RKO (cell line): Measurements from ENCODE around the gene ZMAT5.

Source experiments
- DNase-seq: peaks from one replicate; pipeline ENCODE4 v3.0.0-alpha.2; 2016; ENCODE audit warnings: low spot score

ZMAT5 gene

GRCh38 chr22:29729161-29729560, 37.6 kb downstream of the ZMAT5 start:
- DNase-seq, result no peak

GRCh38 chr22:29727131-29727523, 39.7 kb downstream of the ZMAT5 start:
- peak; percentile 43 for DNase-seq

DNA sequence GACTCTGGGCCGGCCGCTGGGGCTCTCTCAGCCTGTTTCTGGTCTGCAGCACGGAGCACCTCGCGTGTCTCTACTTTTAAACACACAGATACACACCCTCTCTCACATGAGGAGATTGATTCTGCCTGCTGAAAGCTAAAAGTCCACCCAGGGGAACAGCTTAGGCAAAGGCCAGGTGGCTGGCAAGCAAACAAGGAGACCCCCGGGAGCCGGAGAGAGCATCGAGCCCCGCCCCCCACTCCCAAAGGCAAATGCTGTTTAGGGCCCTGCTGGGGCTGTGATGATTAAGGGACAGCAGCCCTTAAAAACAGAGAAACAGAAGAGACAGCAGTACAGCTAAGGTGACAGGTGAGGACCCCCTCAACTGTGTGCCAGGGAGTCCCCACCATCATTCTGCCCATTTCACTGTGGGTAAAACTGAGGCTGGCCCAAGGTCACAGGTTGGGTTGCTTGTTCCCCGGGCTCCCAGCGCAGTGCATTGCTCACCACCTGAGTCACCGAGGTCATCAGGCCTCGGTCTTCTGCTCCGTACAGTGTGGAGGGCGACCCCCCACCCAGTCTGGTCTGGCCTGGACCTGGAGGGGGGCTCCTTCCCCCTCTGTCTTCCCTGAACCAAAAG, 40.2 kb downstream of the ZMAT5 start:
- peak; percentile 27 for DNase-seq

- no peak for DNase-seq
Measured at GRCh38 chr22:29726106-29726505, 40.7 kb downstream of the ZMAT5 start.

DNA sequence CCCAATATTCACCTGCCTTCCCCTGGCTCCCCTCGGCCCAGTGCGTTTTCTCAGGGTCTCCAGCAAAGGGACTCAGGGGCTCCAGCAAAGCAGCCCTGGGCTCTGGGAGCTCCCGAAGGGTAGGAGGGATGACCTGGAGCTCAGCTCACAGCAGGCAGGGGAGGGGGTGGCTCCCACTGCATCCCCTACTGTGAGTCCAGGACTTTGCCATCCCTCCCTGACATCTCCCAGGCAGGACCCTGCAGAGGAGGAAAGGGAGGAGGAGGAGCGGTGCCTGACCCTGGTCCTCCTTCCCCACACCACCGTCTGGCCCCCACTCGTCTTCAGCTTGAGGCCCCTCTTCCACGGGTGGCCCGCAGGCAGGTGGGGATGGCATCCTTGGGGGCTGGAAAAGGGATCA, 42.0 kb downstream of the ZMAT5 start:
- DNase-seq, result no peak

DNA sequence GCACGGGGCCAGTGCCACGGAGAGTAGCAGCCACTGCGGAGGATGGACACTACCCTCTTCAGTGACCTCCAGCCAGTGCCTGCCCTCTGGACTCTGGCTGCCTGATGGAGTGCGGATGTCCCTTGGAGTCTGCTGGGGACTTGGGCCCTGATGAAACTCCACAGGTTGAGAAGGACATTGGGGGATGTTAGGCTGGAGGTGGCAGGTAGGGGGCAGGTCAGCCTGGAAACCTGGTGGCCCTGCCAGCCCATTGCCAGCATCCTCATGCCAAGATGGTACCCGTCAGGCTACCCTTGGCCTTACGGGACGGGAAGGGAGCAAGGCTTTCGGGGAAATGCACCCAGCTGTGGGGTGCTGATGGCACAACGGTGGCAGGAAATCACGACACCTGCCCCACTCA, 43.0 kb downstream of the ZMAT5 start:
- no peak for DNase-seq

- DNase-seq, result no peak
Measured at GRCh38 chr22:29722587-29722986, 44.2 kb downstream of the ZMAT5 start.

DNA sequence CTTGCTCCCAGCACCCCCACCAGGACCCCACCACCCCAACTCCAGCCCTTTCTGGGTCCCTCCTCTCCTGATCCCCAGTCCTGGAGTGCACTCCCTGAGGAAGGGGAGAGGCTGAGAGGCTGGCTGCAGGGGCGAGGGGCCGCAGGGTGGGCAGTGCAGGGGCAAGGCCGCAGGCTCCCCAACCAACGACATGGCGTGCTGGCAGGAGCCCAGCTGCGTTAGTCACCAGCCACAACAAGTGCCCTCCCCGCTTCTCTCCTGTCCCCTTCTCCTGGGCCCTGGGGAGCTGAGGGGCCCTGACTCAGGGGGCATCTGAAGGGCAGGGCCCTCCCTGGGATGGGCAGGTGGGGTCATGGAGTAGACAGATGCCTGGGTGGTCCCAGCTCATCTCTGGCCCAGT, 44.7 kb downstream of the ZMAT5 start:
- no peak for DNase-seq

DNA sequence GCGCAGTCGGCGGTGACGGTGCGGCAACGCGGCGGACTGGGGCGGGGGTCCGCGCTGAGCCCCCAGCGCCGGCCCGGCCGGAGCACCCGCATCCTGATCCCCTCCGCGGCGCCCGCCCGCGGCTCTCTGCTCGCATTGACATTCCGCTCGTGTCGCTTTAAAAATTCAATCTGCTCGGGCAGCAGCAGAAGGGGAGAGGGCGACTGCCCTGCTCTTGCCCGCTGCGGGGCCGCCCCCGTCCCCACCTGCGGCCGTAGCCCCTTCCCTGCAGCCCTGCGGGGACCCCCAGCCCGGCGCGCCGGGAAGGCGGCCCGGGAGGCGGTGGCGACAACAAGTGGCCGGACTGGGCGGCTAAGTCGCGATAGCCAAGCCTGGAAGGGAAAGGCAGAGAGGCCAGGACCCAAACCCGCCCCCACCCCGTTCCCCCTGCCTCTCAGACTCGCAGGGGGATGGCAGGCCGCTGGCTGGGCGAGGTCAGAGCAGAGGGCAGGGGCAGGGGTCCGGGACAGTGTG, 45.9 kb downstream of the ZMAT5 start:
- no peak for DNase-seq

DNA sequence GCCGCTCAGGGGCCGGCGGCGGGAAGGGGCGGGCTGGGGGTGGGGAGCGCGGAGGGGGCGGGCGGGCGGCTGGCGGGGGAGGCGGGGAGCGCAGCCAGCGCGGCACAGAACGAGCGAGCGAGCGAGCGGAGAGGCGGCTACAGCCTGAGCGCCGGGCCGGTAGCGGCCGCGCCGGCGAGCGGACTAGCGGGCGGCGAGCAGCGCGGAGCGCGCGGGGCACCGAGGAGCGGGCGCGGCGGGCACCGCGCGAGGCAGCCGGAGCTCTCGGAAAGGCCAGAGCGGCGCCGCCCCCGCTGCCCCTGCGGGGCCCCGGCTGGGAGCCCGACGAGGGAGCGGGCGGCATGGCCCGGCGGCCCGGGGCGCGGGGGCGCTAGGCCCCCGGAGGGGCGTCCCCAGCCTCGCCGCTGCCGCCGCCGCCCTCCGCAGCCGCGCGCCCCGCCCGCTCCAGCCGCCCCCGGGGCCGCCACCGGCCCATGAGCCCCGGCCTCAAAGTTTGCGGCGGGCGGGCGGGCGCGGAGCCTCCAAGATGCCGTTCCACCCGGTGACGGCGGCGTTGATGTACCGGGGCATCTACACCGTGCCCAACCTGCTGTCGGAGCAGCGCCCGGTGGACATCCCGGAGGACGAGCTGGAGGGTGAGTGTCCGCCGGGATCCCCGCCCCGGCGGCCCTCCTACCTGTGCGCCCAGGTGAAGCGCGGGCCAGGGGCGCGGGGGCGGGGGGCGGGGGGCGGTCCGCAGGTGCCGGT, 46.7 kb downstream of the ZMAT5 start, which contains the start of gene CABP7:
Gene CABP7, plus strand, starts transcription at position 105 of the 747 bp plus-strand sequence. Its CDS starts 422 bp downstream, at position 527.
- no peak for DNase-seq

- no peak for DNase-seq
Measured at GRCh38 chr22:29718949-29719898, 47.6 kb downstream of the ZMAT5 start.

DNA sequence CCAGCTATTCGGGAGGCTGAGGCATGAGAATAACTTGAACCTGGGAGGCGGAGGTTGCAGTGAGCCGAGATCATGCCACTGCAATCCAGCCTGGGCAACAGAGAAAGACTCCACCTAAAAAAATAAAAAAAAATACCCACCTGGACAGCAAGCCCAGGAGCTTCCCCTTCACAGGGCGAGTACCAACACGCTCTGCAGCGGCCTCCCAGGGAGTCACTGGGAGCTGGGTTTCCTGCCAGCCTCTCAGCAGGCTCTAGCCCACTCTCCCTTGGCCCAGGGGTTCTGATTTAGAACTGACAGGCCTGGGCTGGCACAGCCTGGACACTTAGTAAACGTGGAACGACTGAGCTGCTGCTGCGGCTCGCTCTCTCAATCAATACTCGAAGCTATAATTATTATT, 49.0 kb downstream of the ZMAT5 start:
- DNase-seq, result no peak

- DNase-seq, result peak; percentile 69
Measured at GRCh38 chr22:29716814-29717545, 49.8 kb downstream of the ZMAT5 start.

GRCh38 chr22:29715705-29716104, 51.1 kb downstream of the ZMAT5 start:
- DNase-seq, result no peak

DNA sequence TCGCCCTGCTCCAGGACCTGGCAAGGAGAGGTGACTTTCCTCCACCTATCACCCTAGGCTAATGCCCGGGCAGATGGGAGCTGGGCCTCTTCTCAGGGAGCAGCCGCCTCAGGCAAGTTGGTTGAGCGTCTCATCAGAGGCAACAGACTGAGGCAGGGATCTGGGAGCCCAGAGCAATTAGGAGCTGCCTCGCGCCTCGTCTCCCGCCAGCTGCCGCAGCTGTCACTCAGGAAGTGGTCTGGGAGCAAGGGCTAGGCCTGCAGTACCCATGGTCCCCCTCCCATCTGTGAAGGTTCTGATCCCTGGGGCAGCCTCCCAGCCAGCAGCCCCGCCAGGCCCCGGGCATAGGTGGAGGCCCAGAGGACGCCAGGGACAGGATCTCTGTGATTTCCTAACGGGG, 51.6 kb downstream of the ZMAT5 start:
- DNase-seq, result no peak

GRCh38 chr22:29713156-29713727, 53.6 kb downstream of the ZMAT5 start:
- DNase-seq, result no peak

DNA sequence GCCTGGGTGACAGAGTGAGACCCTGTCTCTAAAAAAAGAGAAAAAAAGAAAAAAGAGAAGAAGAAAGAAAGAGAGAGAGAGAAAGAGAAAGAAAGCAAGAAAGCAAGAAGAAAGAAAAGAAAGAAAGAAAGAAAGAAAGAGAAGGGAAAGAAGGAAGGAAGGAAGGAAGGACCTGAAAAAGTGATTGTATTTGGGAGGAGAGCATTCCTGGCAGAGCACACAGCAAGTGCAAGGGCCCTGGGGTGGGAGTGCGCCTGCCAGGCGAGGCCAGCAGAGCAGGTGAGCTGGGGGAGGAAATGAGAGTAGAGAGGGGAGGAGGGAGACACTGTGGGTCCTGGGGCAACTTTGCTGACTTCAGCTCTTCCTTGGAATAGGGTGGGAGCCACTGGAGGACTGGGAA, 54.7 kb downstream of the ZMAT5 start:
- DNase-seq, result no peak

- no peak for DNase-seq
Measured at GRCh38 chr22:29710922-29711593, 55.7 kb downstream of the ZMAT5 start.

DNA sequence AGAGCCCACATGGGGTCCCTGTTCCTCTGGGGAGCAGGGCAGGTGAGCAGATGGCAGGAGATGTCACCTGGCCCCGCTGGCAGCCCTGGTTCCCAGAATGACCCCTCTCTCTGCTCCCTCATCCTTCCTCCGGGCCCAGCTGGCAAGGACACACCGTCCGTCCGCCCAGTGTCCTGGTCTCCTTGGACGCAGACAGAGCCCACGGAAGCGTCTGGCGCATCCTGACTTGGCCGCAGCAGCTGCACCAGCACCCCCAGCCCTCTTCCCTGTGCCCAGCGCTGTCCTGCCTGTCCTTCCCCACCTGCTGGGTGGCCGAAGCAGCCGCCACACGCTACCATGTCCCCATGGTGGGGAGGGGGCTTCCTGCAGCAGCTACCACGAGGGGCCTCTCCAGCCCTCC, 56.6 kb downstream of the ZMAT5 start:
- no peak for DNase-seq

DNA sequence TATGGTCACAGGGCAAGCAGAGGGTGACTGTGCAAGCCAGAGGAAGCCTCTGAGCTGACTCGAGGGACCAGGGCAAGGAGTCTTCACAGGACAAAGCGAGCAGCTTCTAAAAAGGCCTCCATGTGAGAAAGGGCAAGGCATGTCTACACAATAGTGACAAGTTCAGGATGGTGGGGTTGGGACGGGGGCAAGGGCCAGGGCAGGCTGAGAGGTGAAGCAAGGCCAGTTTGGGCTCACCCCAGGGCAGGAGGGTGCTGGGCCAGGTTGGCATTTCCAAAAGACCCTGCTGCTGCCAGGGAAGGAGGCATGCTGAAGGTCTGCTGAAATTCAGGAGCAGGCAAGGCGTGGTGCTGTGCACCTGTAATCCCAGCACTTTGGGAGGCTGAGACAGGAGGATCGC, 59.3 kb downstream of the ZMAT5 start:
- no peak for DNase-seq

GRCh38 chr22:29707010-29707409, 59.8 kb downstream of the ZMAT5 start:
- DNase-seq, result no peak
